HepG2 (cell line): ENCODE measurements around the gene NME4. TPM values are rescaled to one million over a fixed set of nuclear protein-coding genes. Genes with fewer than 3 reads are reported as not detected.

Experiments used
- ATAC-seq: fragments of 200-7000 bp; cut with Tn5 transposase; 3 replicates; pipeline ENCODE4 v1.9.1; 2020; ENCODE audit warnings: mild to moderate bottlenecking, moderate library complexity
- BruUV-seq: library from RNA; stranded (reverse); fragments of 400-500 nt; replicated peaks from 2 replicates; lab custom pipeline; 2021; lab: Mats Ljungman, UMichigan
- CTCF ChIA-PET: fragments of 300-600 bp; formaldehyde crosslinking; extraction: SDS; loops from one replicate; lab custom pipeline; 2021; ENCODE audit warnings: low total read pairs, inconsistent platforms, low intra/inter-chr PET ratio; lab: Yijun Ruan, JAX
- POLR2A ChIA-PET: fragments of 350-600 bp; sonication (Branson Sonifier 250); formaldehyde crosslinking; loops from one replicate; lab custom pipeline; 2020; ENCODE audit warnings: antibody characterized with exemption, inconsistent platforms; lab: Yijun Ruan, JAX
- DNase-seq: peaks from one replicate; pipeline ENCODE4 v3.0.0-alpha.2; 2015; ENCODE audit warnings: low spot score
- FAIRE-seq: peaks from 3 replicates; lab custom pipeline; 2011; peaks lifted over from hg19 to GRCh38; lab: Jason Lieb, UNC
- H2AFZ ChIP-seq: one replicate; pipeline ENCODE4 v1.6.1; 2011; ENCODE audit warnings: low read length, inconsistent platforms
- H3K27ac ChIP-seq: fragments of 300-600 bp; 3 replicates; pipeline ENCODE4 v1.8.0; 2011; ENCODE audit warnings: mixed run types, mild to moderate bottlenecking, mixed read lengths, low read length, inconsistent platforms; ENCODE audit not compliant: insufficient read depth; ENCODE audit errors: extremely low read length
- H3K27me3 ChIP-seq, 2 experiments: fragments of 200-600 bp in 1 of 2; 2 replicates in 1 of 2; 3 replicates in 1 of 2; pipeline versions ENCODE4 v1.6.0 to v1.8.0; 2011; ENCODE audit warnings: low read length in 2 of 2, mild to moderate bottlenecking in 2 of 2, moderate library complexity in 2 of 2, inconsistent platforms in 1 of 2; ENCODE audit not compliant: insufficient read depth in 2 of 2, control insufficient read depth in 1 of 2
- H3K36me3 ChIP-seq, 2 experiments: fragments of 200-600 bp in 1 of 2; replicated peaks in 1 of 2; 2 replicates in 1 of 2; 3 replicates in 1 of 2; pipeline versions ENCODE4 v1.5.1 to v1.8.0; 2011; ENCODE audit warnings: low read length in 2 of 2, inconsistent platforms in 1 of 2; ENCODE audit not compliant: insufficient read depth in 2 of 2, control insufficient read depth in 1 of 2
- H3K4me1 ChIP-seq: 2 replicates; pipeline ENCODE4 v1.5.1; 2012; ENCODE audit warnings: low read length, inconsistent platforms; ENCODE audit not compliant: insufficient read depth
- H3K4me2 ChIP-seq: 2 replicates; pipeline ENCODE4 v1.6.0; 2011; ENCODE audit warnings: low read depth, low read length, inconsistent platforms
- H3K4me3 ChIP-seq, 3 experiments: fragments of 200-600 bp in 1 of 3; sonication (generic), shearing (Covaris generic) in 1 of 3; replicated peaks in 1 of 3; 2 replicates each; pipeline ENCODE4 v1.5.1; 2011 to 2016; ENCODE audit warnings: low read length in 3 of 3, inconsistent platforms in 2 of 3, low read depth in 2 of 3, mild to moderate bottlenecking in 2 of 3, control low read depth in 1 of 3, mixed read lengths in 1 of 3; ENCODE audit not compliant: insufficient read depth in 1 of 3
- H3K79me2 ChIP-seq: one replicate; pipeline ENCODE4 v1.6.1; 2011; ENCODE audit warnings: low read length, inconsistent platforms; ENCODE audit not compliant: insufficient read depth
- H3K9ac ChIP-seq: 2 replicates; pipeline ENCODE4 v1.6.0; 2011; ENCODE audit warnings: mild to moderate bottlenecking, low read depth, low read length, inconsistent platforms; ENCODE audit not compliant: insufficient read depth
- H3K9me3 ChIP-seq: 2 replicates; pipeline ENCODE4 v1.5.1; 2012; ENCODE audit warnings: mild to moderate bottlenecking, low read length
- H4K20me1 ChIP-seq: 2 replicates; pipeline ENCODE4 v1.6.0; 2011; ENCODE audit warnings: inconsistent platforms, mild to moderate bottlenecking, low read length, moderate library complexity; ENCODE audit not compliant: insufficient read depth
- AKAP8 ChIP-seq: sonication (generic); formaldehyde crosslinking; IDR thresholded peaks from 2 replicates; pipeline ENCODE4 v1.5.1; 2020; ENCODE audit warnings: mild to moderate bottlenecking, missing genetic modification reagents
- CHD4 ChIP-seq: fragments of 200-600 bp; sonication (generic); IDR thresholded peaks from 2 replicates; pipeline ENCODE4 v1.7.0; 2017; ENCODE audit warnings: mild to moderate bottlenecking, low read length, borderline replicate concordance
- KMT2A ChIP-seq: sonication (generic); formaldehyde crosslinking; IDR thresholded peaks from 2 replicates; pipeline ENCODE4 v1.4.0; 2020; ENCODE audit warnings: missing genetic modification reagents
- SKI ChIP-seq: fragments of 450-650 bp; IDR thresholded peaks from one replicate; pipeline ENCODE4 v1.6.1; 2018; ENCODE audit warnings: mild to moderate bottlenecking; ENCODE audit not compliant: partially characterized antibody
- SMAD1 ChIP-seq: sonication (generic); formaldehyde crosslinking; IDR thresholded peaks from 2 replicates; pipeline ENCODE4 v1.4.0; 2020; ENCODE audit warnings: missing genetic modification reagents, low read depth, mild to moderate bottlenecking, borderline replicate concordance
- SMAD9 ChIP-seq: sonication (generic); formaldehyde crosslinking; IDR thresholded peaks from 2 replicates; pipeline ENCODE4 v1.5.1; 2020; ENCODE audit warnings: mild to moderate bottlenecking, missing genetic modification reagents
- ZNF17 ChIP-seq: sonication (generic); formaldehyde crosslinking; IDR thresholded peaks from 2 replicates; pipeline ENCODE4 v1.5.0; 2020; ENCODE audit warnings: mild to moderate bottlenecking, missing genetic modification reagents
- ZNF335 ChIP-seq: sonication (generic); formaldehyde crosslinking; IDR thresholded peaks from 2 replicates; pipeline ENCODE4 v1.4.0; 2020; ENCODE audit warnings: missing genetic modification reagents
- ZNF687 ChIP-seq: sonication (generic); formaldehyde crosslinking; IDR thresholded peaks from 2 replicates; pipeline ENCODE4 v1.5.1; 2020; ENCODE audit warnings: mild to moderate bottlenecking, missing genetic modification reagents, moderate library complexity
- WGBS: methylation state at CpG from one replicate; pipeline ENCODE4 v1.1.6; 2017; ENCODE audit warnings: low lambda C conversion rate; 5-methylcytosine and 5-hydroxymethylcytosine counted together
- in situ Hi-C: cut with HindIII; loops from 2 replicates; pipeline ENCODE4 v1.10.0; 2017; ENCODE audit warnings: low pct_unique_long_range_greater_than_20kb; ENCODE audit not compliant: extremely low pct_ligation_motif_present
- intact Hi-C: fragments of 100-400 bp; cut with micrococcal nuclease; formaldehyde crosslinking; loops from one replicate; pipeline ENCODE4 v1.10.0; 2022; ENCODE audit not compliant: unreplicated experiment
- polyA plus RNA-seq, 8 experiments: library from polyadenylated mRNA; depleted of rRNA in 3 of 8; stranded (reverse) in 7 of 8; unstranded in 1 of 8; fragments of >200 nt; fragmentation: Illumina TruSeq in 4 of 8; extraction: Trizol in 4 of 8; gene quantifications; 2 replicates each; pipeline versions ENCODE4 v1.2.1 to v1.2.3, GENCODE V29; 2011 to 2016; ENCODE audit warnings: low read depth in 4 of 8, missing spikeins in 1 of 8, mixed read lengths in 1 of 8; ENCODE audit not compliant: insufficient read depth in 1 of 8
- total RNA-seq, 5 experiments: library from RNA; depleted of rRNA; stranded (reverse); fragments of >200 nt; fragmentation: Illumina TruSeq; extraction: Trizol; gene quantifications; 2 replicates each; pipeline ENCODE4 v1.2.3, GENCODE V29; 2016; ENCODE audit warnings: low read depth in 1 of 5

NME4 gene
- total and polyA plus RNA-seq, 2 of the 13 experiments (the other 11 are each of a cell fraction or from before 2014, with no cell fraction given): 121 to 263 TPM

DNA sequence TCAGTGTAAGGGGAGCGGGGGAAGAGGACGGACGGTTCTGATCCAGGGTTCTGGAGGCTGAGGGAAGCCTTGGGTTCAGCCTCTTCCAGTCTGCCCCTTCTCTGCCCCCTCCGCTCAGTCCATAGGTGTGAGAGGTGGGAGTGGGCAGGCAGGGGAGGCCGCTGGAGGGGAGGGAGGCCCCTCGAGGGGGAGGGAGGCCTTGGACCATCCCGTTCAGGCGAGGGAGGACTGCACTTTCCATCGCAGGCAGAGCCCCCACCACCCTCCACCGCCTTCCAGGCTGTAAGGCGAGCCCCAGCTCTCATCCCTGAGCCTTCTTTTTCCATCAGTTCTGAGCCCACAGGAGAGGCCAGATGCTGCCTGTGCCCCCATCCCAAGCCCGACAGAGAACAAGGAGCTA lies 40.3 kb upstream of the NME4 start:
- CTCF ChIA-PET: no interaction called here
- in situ Hi-C loops (no loop called here), intact Hi-C loops (no loop called here)
- H3K9me3 ChIP-seq: no peaks in the 10 kb centered on the region
- FAIRE-seq (no peak), ATAC-seq (no peak), DNase-seq (no peak)
- H3K4me2 ChIP-seq: no peak overlapping the region
- WGBS: 89% methylated on average over 7 of the region's 12 CpGs
- TF ChIP-seq CHD4 (no peak), SKI (no peak), KMT2A (CRISPR knock-in tag) (no peak), SMAD1 (CRISPR knock-in tag) (no peak), AKAP8 (CRISPR knock-in tag) (0 out of 2 replicates have a peak, but pooled peaks have one; percentile 39), SMAD9 (CRISPR knock-in tag) (no peak), ZNF17 (CRISPR knock-in tag) (no peak), ZNF335 (CRISPR knock-in tag) (no peak), ZNF687 (CRISPR knock-in tag) (peak; percentile 38)
- no peak overlapping the region for H2AFZ ChIP-seq
- POLR2A ChIA-PET: no interaction called here
- no peak overlapping the region for H3K4me3 ChIP-seq
- H3K36me3 ChIP-seq: no peaks in the 10 kb centered on the region
- BruUV-seq: no TSS peak
- no peaks in the 10 kb centered on the region for H4K20me1 ChIP-seq
- H3K9ac ChIP-seq: no peak overlapping the region
- no peak overlapping the region for H3K27ac ChIP-seq
- H3K4me1 ChIP-seq: peaks cover 75% of the 10 kb centered on the region
- H3K27me3 ChIP-seq: no peaks in the 10 kb centered on the region
- peaks cover 2% of the 10 kb centered on the region for H3K79me2 ChIP-seq
